H54 (cell line): ENCODE data around the gene KRT3.
"Not testable (repeated sequence)": the region's sequence is repeated elsewhere in the genome, so short reads cannot be mapped to it uniquely, and the experiment has no call there.

ENCODE experiments used
- DNase-seq: peaks from one replicate; pipeline ENCODE4 v3.0.0; 2011; ENCODE audit warnings: low spot score, mixed read lengths; ENCODE audit not compliant: insufficient read length
- FAIRE-seq: peaks from 3 replicates; lab custom pipeline; 2011; peaks lifted over from hg19 to GRCh38; lab: Jason Lieb, UNC
- POLR2A ChIP-seq: IDR thresholded peaks from 2 replicates; pipeline ENCODE4 v1.6.1; 2011; ENCODE audit warnings: low read depth, mild to moderate bottlenecking, low read length

The KRT3 gene

GRCh38 chr12:52767427-52767826, 28.5 kb downstream of the KRT3 start:
- no peak for TF ChIP-seq POLR2A
- no peak for DNase-seq
- no peak for FAIRE-seq

- no peak for FAIRE-seq
- TF ChIP-seq POLR2A, result no peak
- DNase-seq, result no peak
Observed at GRCh38 chr12:52767020-52767379, 28.9 kb downstream of the KRT3 start.

DNA sequence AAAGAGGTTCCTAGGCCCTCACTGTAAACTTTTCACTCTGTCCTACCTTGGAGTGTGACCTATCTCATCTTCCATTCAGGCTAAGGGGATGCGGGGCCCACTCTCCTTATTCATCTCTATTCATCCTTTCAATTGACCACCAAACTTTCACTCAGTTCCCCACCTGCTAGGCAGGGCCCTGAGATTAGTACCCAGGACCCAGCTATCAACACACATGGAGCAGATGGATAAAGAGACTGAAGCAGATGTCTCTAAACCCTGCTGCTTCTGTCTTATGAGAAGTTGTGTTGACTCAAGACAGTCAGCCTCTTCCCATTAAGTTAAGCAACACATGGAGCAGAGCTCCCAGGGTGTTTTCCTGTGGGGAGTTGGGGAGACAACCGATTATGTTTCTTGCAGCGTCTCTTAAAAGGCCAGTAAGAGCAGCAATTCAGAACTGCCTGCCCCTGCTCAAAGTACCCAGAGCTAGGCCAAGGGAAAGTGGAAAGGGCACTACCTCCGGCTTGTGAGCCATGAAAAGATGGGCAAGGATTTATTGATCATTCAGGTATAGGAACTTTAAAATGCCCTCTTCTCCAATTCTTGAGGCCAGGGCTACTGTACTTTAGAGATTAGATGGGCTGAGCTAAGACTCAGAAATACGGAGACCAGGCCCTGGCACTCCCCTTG, 29.4 kb downstream of the KRT3 start:
- DNase-seq (no peak), FAIRE-seq (no peak)
- no peak for TF ChIP-seq POLR2A

GRCh38 chr12:52765702-52766101, 30.2 kb downstream of the KRT3 start:
- DNase-seq (no peak), FAIRE-seq (no peak)
- TF ChIP-seq POLR2A, result no peak

- no peak for DNase-seq
- TF ChIP-seq POLR2A, result no peak
- no peak for FAIRE-seq
Observed at GRCh38 chr12:52763991-52764390, 31.9 kb downstream of the KRT3 start.

GRCh38 chr12:52763036-52763659, 32.8 kb downstream of the KRT3 start:
- TF ChIP-seq POLR2A, result no peak
- FAIRE-seq (no peak), DNase-seq (no peak)

- FAIRE-seq (no peak), DNase-seq (no peak)
- no peak for TF ChIP-seq POLR2A
Observed at GRCh38 chr12:52761802-52762201, 34.1 kb downstream of the KRT3 start.

DNA sequence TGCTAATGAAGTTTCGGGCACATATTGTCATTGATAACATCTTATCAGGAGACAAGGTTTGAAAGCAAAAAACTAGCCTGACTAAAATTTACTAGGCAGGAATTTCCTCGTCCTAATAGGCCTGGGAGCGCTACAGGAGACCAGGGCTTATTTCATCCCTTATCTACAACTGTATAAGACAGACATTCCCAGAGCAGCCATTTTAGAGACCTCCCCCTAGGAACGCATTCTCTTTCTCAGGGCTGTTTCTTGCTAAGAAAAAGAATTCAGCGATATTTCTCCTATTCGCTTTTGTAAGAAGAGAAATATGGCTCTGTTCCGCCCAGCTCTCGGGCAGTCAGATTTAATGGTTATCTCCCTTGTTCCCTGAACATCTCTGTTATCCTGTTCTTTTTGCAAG, 34.7 kb downstream of the KRT3 start:
- DNase-seq, result not testable (repeated sequence)

GRCh38 chr12:52760623-52761022, 35.3 kb downstream of the KRT3 start:
- DNase-seq (no peak), FAIRE-seq (no peak)
- no peak for TF ChIP-seq POLR2A

More for the DNA sequence above, 34.7 kb downstream of the KRT3 start:
- FAIRE-seq, result not testable (repeated sequence)

- no peak for TF ChIP-seq POLR2A
- no peak for DNase-seq
- no peak for FAIRE-seq
Observed at GRCh38 chr12:52759695-52760094, 36.2 kb downstream of the KRT3 start.

GRCh38 chr12:52759218-52759617, 36.7 kb downstream of the KRT3 start:
- DNase-seq, result no peak
- FAIRE-seq, result no peak
- no peak for TF ChIP-seq POLR2A

DNA sequence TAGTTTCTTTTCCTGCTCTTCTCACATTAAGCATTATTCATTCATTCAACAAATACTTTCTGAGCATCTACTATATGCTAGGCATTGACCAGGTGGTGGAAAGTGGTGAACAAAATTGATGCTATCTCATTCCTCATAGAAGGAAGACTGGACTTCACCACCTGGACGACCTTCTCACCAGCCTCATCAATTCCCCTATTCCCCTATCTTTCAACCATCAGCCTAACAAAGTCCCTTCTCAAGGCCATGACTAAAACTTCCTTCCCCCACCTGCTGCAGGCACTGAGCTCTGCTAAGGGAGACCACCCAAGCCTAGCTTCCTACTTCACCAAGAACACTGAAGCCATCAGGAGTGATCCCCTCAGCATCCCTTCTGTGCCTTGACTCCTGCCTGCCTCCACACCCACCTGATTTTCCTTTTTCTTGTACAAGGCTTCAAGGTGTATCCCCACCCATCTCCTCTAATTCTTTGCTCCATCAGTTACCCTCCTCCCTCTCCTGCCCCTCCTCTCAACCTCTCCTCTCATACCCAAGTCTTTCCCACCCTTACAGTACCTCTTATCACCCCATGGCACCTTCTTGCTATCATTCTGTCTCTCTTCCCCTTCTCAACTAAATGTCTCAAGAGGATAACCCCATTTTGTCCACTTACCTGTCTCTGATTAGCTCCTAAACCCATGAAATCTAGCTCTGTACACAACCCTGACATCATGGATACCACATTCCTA, 38.3 kb downstream of the KRT3 start:
- FAIRE-seq, result no peak
- DNase-seq, result no peak
- TF ChIP-seq POLR2A, result no peak

GRCh38 chr12:52756281-52756960, 39.5 kb downstream of the KRT3 start:
- DNase-seq, result no peak
- TF ChIP-seq POLR2A, result no peak
- FAIRE-seq, result no peak

DNA sequence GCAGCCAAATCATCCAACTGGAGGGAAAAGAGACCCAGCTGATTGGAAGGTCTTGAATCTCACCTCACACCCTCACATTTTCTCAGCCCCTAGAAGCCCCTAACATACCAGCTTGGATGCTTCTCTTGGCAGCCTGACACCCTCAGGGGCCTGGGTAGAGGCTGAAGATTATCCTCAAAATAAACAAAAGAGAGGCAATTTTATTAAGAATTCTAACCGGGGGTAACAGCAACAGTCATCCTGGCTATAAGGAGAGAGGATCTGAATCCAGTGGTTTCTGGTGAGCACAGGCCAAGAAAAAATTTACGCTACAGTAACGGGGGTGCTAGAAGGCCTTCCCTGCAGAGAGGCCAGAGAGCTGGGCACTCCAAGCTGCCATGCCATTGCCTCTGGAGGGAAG, 40.4 kb downstream of the KRT3 start:
- FAIRE-seq (no peak), DNase-seq (no peak)
- no peak for TF ChIP-seq POLR2A
